SK-N-SH (cell line): Measurements from ENCODE around the gene ZNF682. TPM values are rescaled to one million over a fixed set of nuclear protein-coding genes. Genes with fewer than 3 reads are reported as not detected.

Experiments used
- CTCF ChIA-PET: fragments of 300-600, 350-600 bp; formaldehyde crosslinking; extraction: SDS; loops from one replicate; lab custom pipeline; 2021; lab: Yijun Ruan, JAX
- POLR2A ChIA-PET: fragments of 350-600 bp; sonication (Branson Sonifier 250); formaldehyde crosslinking; extraction: SDS; loops from one replicate; lab custom pipeline; 2020; ENCODE audit warnings: antibody characterized with exemption, inconsistent platforms; lab: Yijun Ruan, JAX
- DNase-seq: peaks from one replicate; pipeline ENCODE4 v3.0.0; 2012
- H2AFZ ChIP-seq: fragments of 200-600 bp; sonication (generic); 2 replicates; pipeline ENCODE4 v1.8.1; 2016; ENCODE audit warnings: antibody characterized with exemption, mild to moderate bottlenecking, low read depth
- H3F3A ChIP-seq: fragments of 200-600 bp; sonication (generic); replicated peaks from 2 replicates; pipeline ENCODE3; 2016; ENCODE audit warnings: antibody characterized with exemption, mild to moderate bottlenecking; ENCODE audit not compliant: insufficient read depth
- H3K27ac ChIP-seq, 2 experiments: fragments of 200-500 bp in 1 of 2; fragments of 200-600 bp in 1 of 2; sonication (Bioruptor generic) in 1 of 2; sonication (generic), shearing (Covaris generic) in 1 of 2; 2 replicates each; pipeline versions ENCODE4 v1.5.1 to v1.6.1; 2014 to 2016; ENCODE audit warnings: low read depth in 2 of 2, inconsistent platforms in 1 of 2, low read length in 1 of 2, mild to moderate bottlenecking in 1 of 2, mixed read lengths in 1 of 2
- H3K27me3 ChIP-seq: fragments of 200-600 bp; sonication (generic), shearing (Covaris generic); 2 replicates; pipeline ENCODE4 v1.6.1; 2016; ENCODE audit warnings: mixed run types; ENCODE audit not compliant: insufficient read depth
- H3K36me3 ChIP-seq, 2 experiments: fragments of 200-500 bp in 1 of 2; fragments of 200-600 bp in 1 of 2; sonication (Bioruptor generic) in 1 of 2; sonication (generic) in 1 of 2; replicated peaks in 1 of 2; 2 replicates each; pipeline versions ENCODE3 to v1.5.1; 2014 to 2016; ENCODE audit warnings: low read length in 1 of 2, mild to moderate bottlenecking in 1 of 2; ENCODE audit not compliant: insufficient read depth in 2 of 2, control insufficient read depth in 1 of 2
- H3K4me1 ChIP-seq, 2 experiments: fragments of 200-500 bp in 1 of 2; fragments of 200-600 bp in 1 of 2; sonication (Bioruptor generic) in 1 of 2; sonication (generic), shearing (Covaris generic) in 1 of 2; 2 replicates each; pipeline versions ENCODE4 v1.5.1 to v1.6.1; 2014 to 2016; ENCODE audit warnings: low read depth in 1 of 2, low read length in 1 of 2, mixed run types in 1 of 2; ENCODE audit not compliant: insufficient read depth in 2 of 2, control insufficient read depth in 1 of 2
- H3K4me2 ChIP-seq: fragments of 200-600 bp; sonication (generic), shearing (Covaris generic); 2 replicates; pipeline ENCODE4 v1.6.1; 2017; ENCODE audit warnings: mixed run types
- H3K4me3 ChIP-seq, 2 experiments: fragments of 200-500 bp in 1 of 2; fragments of 200-600 bp in 1 of 2; sonication (Bioruptor generic) in 1 of 2; sonication (generic), shearing (Covaris generic) in 1 of 2; 2 replicates each; pipeline versions ENCODE4 v1.5.1 to v1.8.1; 2014 to 2016; ENCODE audit warnings: low read depth in 2 of 2, inconsistent platforms in 1 of 2, low read length in 1 of 2, mild to moderate bottlenecking in 1 of 2, mixed read lengths in 1 of 2, moderate library complexity in 1 of 2
- H3K79me2 ChIP-seq: fragments of 200-600 bp; sonication (generic); 2 replicates; pipeline ENCODE4 v1.8.1; 2017; ENCODE audit warnings: mild to moderate bottlenecking; ENCODE audit not compliant: insufficient read depth
- H3K9ac ChIP-seq: fragments of 200-600 bp; sonication (generic); 2 replicates; pipeline ENCODE4 v1.6.1; 2017; ENCODE audit warnings: mixed run types
- H3K9me2 ChIP-seq: fragments of 200-600 bp; sonication (generic); 2 replicates; pipeline ENCODE4 v1.6.1; 2017; ENCODE audit warnings: mixed run types
- H3K9me3 ChIP-seq: fragments of 200-600 bp; sonication (generic); 2 replicates; pipeline ENCODE4 v1.6.1; 2017; ENCODE audit warnings: mixed run types, mild to moderate bottlenecking, moderate library complexity
- H4K20me1 ChIP-seq: fragments of 200-600 bp; sonication (generic); 2 replicates; pipeline ENCODE4 v1.6.1; 2017; ENCODE audit warnings: mild to moderate bottlenecking, mixed run types; ENCODE audit not compliant: insufficient read depth
- CHD2 ChIP-seq: fragments of 150-350 bp; IDR thresholded peaks from 2 replicates; pipeline ENCODE4 v1.6.1; 2018; ENCODE audit warnings: low read length; ENCODE audit not compliant: partially characterized antibody
- ELF1 ChIP-seq: IDR thresholded peaks from 2 replicates; pipeline ENCODE4 v1.4.0; 2012
- EZH2phosphoT487 ChIP-seq: fragments of 200-600 bp; sonication (generic); IDR thresholded peaks from 2 replicates; pipeline ENCODE4 v1.6.1; 2017; ENCODE audit warnings: low read depth, mixed run types, mild to moderate bottlenecking, antibody characterized with exemption, moderate library complexity, borderline replicate concordance
- FOSL2 ChIP-seq: IDR thresholded peaks from 2 replicates; pipeline ENCODE4 v1.4.0; 2012; ENCODE audit warnings: low read depth, mild to moderate bottlenecking, moderate library complexity, borderline replicate concordance
- FOXJ3 ChIP-seq: sonication (generic); formaldehyde crosslinking; IDR thresholded peaks from 2 replicates; pipeline ENCODE4 v1.5.1; 2020; ENCODE audit warnings: mild to moderate bottlenecking, missing genetic modification reagents
- FOXM1 ChIP-seq: IDR thresholded peaks from 2 replicates; pipeline ENCODE4 v1.4.0; 2012; ENCODE audit warnings: low read depth, mild to moderate bottlenecking
- GATA2 ChIP-seq: sonication (generic); formaldehyde crosslinking; IDR thresholded peaks from 2 replicates; pipeline ENCODE4 v1.5.0; 2020; ENCODE audit warnings: mild to moderate bottlenecking, missing genetic modification reagents
- NFIC ChIP-seq: IDR thresholded peaks from 2 replicates; pipeline ENCODE4 v1.4.0; 2012; ENCODE audit warnings: borderline replicate concordance
- RAD21 ChIP-seq: IDR thresholded peaks from 2 replicates; pipeline ENCODE4 v1.6.1; 2012; ENCODE audit warnings: mild to moderate bottlenecking, low read length
- RCOR1 ChIP-seq: fragments of 150-350 bp; IDR thresholded peaks from 2 replicates; pipeline ENCODE4 v1.6.1; 2017; ENCODE audit warnings: antibody characterized with exemption, low read length
- RFX5 ChIP-seq: IDR thresholded peaks from 2 replicates; pipeline ENCODE4 v1.6.1; 2012; ENCODE audit warnings: mild to moderate bottlenecking, improper control_type of control experiment, low read length
- SIN3A ChIP-seq: IDR thresholded peaks from 2 replicates; pipeline ENCODE4 v1.6.1; 2012; ENCODE audit warnings: low read depth, mild to moderate bottlenecking, low read length, moderate library complexity, borderline replicate concordance
- SMC3 ChIP-seq: IDR thresholded peaks from 2 replicates; pipeline ENCODE4 v1.6.1; 2012; ENCODE audit warnings: low read depth, low read length, improper control_type of control experiment
- TCF12 ChIP-seq: IDR thresholded peaks from 2 replicates; pipeline ENCODE4 v1.4.0; 2012
- WGBS: methylation state at CpG from one replicate; pipeline ENCODE4 v1.1.6; 2017; ENCODE audit warnings: low lambda C conversion rate; 5-methylcytosine and 5-hydroxymethylcytosine counted together
- polyA plus RNA-seq, 3 experiments: library from polyadenylated mRNA; depleted of rRNA; stranded (reverse); fragments of >200 nt; gene quantifications; 2 replicates each; pipeline ENCODE4 v1.2.3, GENCODE V29; 2012
- TF ChIP-seq, protein P1 (sequence below): IDR thresholded peaks from 2 replicates; pipeline ENCODE4 v1.4.0; 2012; ENCODE audit warnings: low read depth
- TF ChIP-seq, protein P2 (sequence below): fragments of 200-600 bp; sonication (generic); IDR thresholded peaks from 2 replicates; pipeline ENCODE4 v1.6.1; 2017; ENCODE audit warnings: antibody characterized with exemption, mild to moderate bottlenecking, moderate library complexity
- TF ChIP-seq, protein P3 (sequence below): IDR thresholded peaks from 2 replicates; pipeline ENCODE4 v1.4.0; 2012; ENCODE audit warnings: low read depth, borderline replicate concordance
- TF ChIP-seq, protein P4 (sequence below): IDR thresholded peaks from 2 replicates; pipeline ENCODE4 v1.6.1; 2012; ENCODE audit warnings: mild to moderate bottlenecking, low read depth, low read length, moderate library complexity
- TF ChIP-seq, protein P5 (sequence below): fragments of 150-350 bp; IDR thresholded peaks from 2 replicates; pipeline ENCODE4 v1.6.1; 2016; ENCODE audit warnings: mild to moderate bottlenecking, low read depth, low read length

ZNF682 gene
- polyA plus RNA-seq, 1 of the 3 experiments (the other 2 are of a cell fraction), result 1.7 TPM

DNA sequence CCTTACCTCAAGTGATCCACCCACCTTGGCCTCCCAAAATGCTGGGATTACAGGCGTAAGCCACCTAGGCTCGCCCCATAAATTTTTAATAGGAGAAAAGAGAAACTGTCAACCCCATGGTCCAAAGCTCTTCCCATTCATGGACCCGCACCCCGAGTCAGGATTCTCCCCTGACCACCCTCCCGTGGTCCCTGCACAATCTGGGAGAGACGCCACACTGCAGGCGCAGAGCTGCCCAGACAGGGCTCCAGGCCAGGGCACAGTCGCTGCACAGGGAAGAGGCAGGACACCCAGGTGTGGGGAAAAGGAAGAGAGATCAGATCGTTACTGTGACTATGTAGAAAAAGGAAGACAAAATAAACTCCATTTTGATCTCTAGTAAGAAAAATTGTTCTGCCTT, 84.1 kb downstream of the ZNF682 start:
- no peak overlapping the region for H2AFZ ChIP-seq

More for the DNA sequence above, 84.1 kb downstream of the ZNF682 start:
- DNase-seq, result no peak
- no peak overlapping the region for H3K27ac ChIP-seq
- TF ChIP-seq, protein P1, sequence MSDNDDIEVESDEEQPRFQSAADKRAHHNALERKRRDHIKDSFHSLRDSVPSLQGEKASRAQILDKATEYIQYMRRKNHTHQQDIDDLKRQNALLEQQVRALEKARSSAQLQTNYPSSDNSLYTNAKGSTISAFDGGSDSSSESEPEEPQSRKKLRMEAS, result no peak
- TF ChIP-seq, protein P2, sequence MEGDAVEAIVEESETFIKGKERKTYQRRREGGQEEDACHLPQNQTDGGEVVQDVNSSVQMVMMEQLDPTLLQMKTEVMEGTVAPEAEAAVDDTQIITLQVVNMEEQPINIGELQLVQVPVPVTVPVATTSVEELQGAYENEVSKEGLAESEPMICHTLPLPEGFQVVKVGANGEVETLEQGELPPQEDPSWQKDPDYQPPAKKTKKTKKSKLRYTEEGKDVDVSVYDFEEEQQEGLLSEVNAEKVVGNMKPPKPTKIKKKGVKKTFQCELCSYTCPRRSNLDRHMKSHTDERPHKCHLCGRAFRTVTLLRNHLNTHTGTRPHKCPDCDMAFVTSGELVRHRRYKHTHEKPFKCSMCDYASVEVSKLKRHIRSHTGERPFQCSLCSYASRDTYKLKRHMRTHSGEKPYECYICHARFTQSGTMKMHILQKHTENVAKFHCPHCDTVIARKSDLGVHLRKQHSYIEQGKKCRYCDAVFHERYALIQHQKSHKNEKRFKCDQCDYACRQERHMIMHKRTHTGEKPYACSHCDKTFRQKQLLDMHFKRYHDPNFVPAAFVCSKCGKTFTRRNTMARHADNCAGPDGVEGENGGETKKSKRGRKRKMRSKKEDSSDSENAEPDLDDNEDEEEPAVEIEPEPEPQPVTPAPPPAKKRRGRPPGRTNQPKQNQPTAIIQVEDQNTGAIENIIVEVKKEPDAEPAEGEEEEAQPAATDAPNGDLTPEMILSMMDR, result no peak
- TF ChIP-seq, protein P3, sequence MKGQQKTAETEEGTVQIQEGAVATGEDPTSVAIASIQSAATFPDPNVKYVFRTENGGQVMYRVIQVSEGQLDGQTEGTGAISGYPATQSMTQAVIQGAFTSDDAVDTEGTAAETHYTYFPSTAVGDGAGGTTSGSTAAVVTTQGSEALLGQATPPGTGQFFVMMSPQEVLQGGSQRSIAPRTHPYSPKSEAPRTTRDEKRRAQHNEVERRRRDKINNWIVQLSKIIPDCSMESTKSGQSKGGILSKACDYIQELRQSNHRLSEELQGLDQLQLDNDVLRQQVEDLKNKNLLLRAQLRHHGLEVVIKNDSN, result no peak
- TF ChIP-seq TCF12 (no peak), RAD21 (no peak), FOXM1 (no peak), SIN3A (no peak), FOXJ3 (no peak), ELF1 (no peak), NFIC (no peak), FOSL2 (no peak), RCOR1 (no peak), CHD2 (no peak), SMC3 (no peak), RFX5 (no peak), EZH2phosphoT487 (no peak), GATA2 (CRISPR knock-in tag) (no peak)
- TF ChIP-seq, protein P4, sequence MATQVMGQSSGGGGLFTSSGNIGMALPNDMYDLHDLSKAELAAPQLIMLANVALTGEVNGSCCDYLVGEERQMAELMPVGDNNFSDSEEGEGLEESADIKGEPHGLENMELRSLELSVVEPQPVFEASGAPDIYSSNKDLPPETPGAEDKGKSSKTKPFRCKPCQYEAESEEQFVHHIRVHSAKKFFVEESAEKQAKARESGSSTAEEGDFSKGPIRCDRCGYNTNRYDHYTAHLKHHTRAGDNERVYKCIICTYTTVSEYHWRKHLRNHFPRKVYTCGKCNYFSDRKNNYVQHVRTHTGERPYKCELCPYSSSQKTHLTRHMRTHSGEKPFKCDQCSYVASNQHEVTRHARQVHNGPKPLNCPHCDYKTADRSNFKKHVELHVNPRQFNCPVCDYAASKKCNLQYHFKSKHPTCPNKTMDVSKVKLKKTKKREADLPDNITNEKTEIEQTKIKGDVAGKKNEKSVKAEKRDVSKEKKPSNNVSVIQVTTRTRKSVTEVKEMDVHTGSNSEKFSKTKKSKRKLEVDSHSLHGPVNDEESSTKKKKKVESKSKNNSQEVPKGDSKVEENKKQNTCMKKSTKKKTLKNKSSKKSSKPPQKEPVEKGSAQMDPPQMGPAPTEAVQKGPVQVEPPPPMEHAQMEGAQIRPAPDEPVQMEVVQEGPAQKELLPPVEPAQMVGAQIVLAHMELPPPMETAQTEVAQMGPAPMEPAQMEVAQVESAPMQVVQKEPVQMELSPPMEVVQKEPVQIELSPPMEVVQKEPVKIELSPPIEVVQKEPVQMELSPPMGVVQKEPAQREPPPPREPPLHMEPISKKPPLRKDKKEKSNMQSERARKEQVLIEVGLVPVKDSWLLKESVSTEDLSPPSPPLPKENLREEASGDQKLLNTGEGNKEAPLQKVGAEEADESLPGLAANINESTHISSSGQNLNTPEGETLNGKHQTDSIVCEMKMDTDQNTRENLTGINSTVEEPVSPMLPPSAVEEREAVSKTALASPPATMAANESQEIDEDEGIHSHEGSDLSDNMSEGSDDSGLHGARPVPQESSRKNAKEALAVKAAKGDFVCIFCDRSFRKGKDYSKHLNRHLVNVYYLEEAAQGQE, result no peak
- TF ChIP-seq, protein P5, sequence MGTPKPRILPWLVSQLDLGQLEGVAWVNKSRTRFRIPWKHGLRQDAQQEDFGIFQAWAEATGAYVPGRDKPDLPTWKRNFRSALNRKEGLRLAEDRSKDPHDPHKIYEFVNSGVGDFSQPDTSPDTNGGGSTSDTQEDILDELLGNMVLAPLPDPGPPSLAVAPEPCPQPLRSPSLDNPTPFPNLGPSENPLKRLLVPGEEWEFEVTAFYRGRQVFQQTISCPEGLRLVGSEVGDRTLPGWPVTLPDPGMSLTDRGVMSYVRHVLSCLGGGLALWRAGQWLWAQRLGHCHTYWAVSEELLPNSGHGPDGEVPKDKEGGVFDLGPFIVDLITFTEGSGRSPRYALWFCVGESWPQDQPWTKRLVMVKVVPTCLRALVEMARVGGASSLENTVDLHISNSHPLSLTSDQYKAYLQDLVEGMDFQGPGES, result no peak
- TF ChIP-seq, all 33 proteins: peak for 0
- no peak overlapping the region for H3K4me3 ChIP-seq
- ChIA-PET POLR2A (no interaction called here), CTCF (no interaction called here)
- H3K4me1 ChIP-seq, result peaks cover 0 to 2% of the 10 kb centered on the region in 2 experiments; a peak in 1 of 4 replicates
- no peaks in the 10 kb centered on the region for H3K36me3 ChIP-seq
- H3K9me2 ChIP-seq, result no peaks in the 10 kb centered on the region
- no peak overlapping the region for H3K9ac ChIP-seq
- H3F3A ChIP-seq, result no peaks in the 10 kb centered on the region
- H3K79me2 ChIP-seq, result no peaks in the 10 kb centered on the region
- H3K27me3 ChIP-seq, result no peaks in the 10 kb centered on the region
- no peak overlapping the region for H3K4me2 ChIP-seq
- no peaks in the 10 kb centered on the region for H3K9me3 ChIP-seq
- WGBS, result 60% methylated on average over 7 of the region's 9 CpGs
- no peaks in the 10 kb centered on the region for H4K20me1 ChIP-seq
